GM18870 (cell line): ENCODE results near the gene SELL.
"Not testable (repeated sequence)": the region's sequence is repeated elsewhere in the genome, so short reads cannot be mapped to it uniquely, and the experiment has no call there.

Experiments used
- ATAC-seq: cut with Tn5 transposase; IDR thresholded peaks from one replicate; pipeline ENCODE4 v1.9.1; 2021; ENCODE audit warnings: moderate library complexity; ENCODE audit not compliant: unreplicated experiment

The SELL gene

GRCh38 chr1:169711469-169712308 lies at the start of gene SELL:
Gene SELL (minus strand): TSS chr1:169711620. CDS start chr1:169711498, 122 bp downstream.
- ATAC-seq: peak; percentile 65

GRCh38 chr1:169759038-169759437 lies 47.6 kb upstream of the SELL start:
- ATAC-seq: no peak

GRCh38 chr1:169753549-169753948 lies 42.1 kb upstream of the SELL start:
- no peak for ATAC-seq

GRCh38 chr1:169750041-169750440 lies 38.6 kb upstream of the SELL start:
- ATAC-seq: no peak

GRCh38 chr1:169746550-169746949 lies 35.1 kb upstream of the SELL start:
- ATAC-seq: no peak

- ATAC-seq: no peak
Measured at GRCh38 chr1:169745015-169745861, 33.8 kb upstream of the SELL start.

- no peak for ATAC-seq
Measured at GRCh38 chr1:169741666-169742394, 30.4 kb upstream of the SELL start.

GRCh38 chr1:169739980-169740379 lies 28.6 kb upstream of the SELL start:
- no peak for ATAC-seq

GRCh38 chr1:169733924-169734323 lies 22.5 kb upstream of the SELL start, which contains the start of gene SELE:
Gene SELE (minus strand): TSS chr1:169734079. CDS start chr1:169733612, 467 bp downstream.
- ATAC-seq: no peak

- ATAC-seq: no peak
Measured at GRCh38 chr1:169731446-169731845, 20.0 kb upstream of the SELL start.

- ATAC-seq: no peak
Measured at GRCh38 chr1:169729991-169730390, 18.6 kb upstream of the SELL start.

GRCh38 chr1:169727307-169727706 lies 15.9 kb upstream of the SELL start:
- no peak for ATAC-seq

GRCh38 chr1:169726851-169727250 lies 15.4 kb upstream of the SELL start:
- ATAC-seq: no peak

GRCh38 chr1:169725930-169726329 lies 14.5 kb upstream of the SELL start:
- no peak for ATAC-seq

GRCh38 chr1:169724168-169724567 lies 12.7 kb upstream of the SELL start:
- ATAC-seq: no peak

GRCh38 chr1:169723763-169724162 lies 12.3 kb upstream of the SELL start:
- ATAC-seq: no peak

- ATAC-seq: no peak
Measured at GRCh38 chr1:169722779-169723178, 11.4 kb upstream of the SELL start.

- not testable (repeated sequence) for ATAC-seq
Measured at GRCh38 chr1:169715100-169715499, 3.7 kb upstream of the SELL start.

GRCh38 chr1:169713090-169713489 lies 1.7 kb upstream of the SELL start:
- not testable (repeated sequence) for ATAC-seq

GRCh38 chr1:169712309-169712631 lies 850 bp upstream of the SELL start:
- no peak for ATAC-seq

- no peak for ATAC-seq
Measured at GRCh38 chr1:169708647-169709046, 2.8 kb downstream of the SELL start.
